ENCODE data around the gene RPS6KC1.

Gene RPS6KC1

GRCh38 chr1:213250041-213250440 is 199.0 kb downstream of the RPS6KC1 start:
- H4K91ac ChIP-seq (ENCODE audit: low read length), result no peak overlapping the region
- no peak overlapping the region for H3K14ac ChIP-seq (ENCODE audit: low read length in 2 of 2)
- no peak overlapping the region for H2BK120ac ChIP-seq (ENCODE audit: low read depth, low read length)
- no peak overlapping the region for H3K9ac ChIP-seq (ENCODE audit: low read length)
- H3K27ac ChIP-seq (ENCODE audit: low read length, poor library complexity, severe bottlenecking), result no peak overlapping the region
- WGBS, result 99% methylated on average over 4 of the region's 6 CpGs
- no peaks in the 10 kb centered on the region for H3K27me3 ChIP-seq (ENCODE audit: control insufficient read depth in 1 of 2, insufficient read depth in 1 of 2, low read length in 2 of 2)
- no peak overlapping the region for H3K18ac ChIP-seq (ENCODE audit: low read depth in 1 of 2, low read length in 2 of 2)
- H2BK15ac ChIP-seq (ENCODE audit: low read depth, poor library complexity, severe bottlenecking), result no peak overlapping the region
- no peaks in the 10 kb centered on the region for H3K4me1 ChIP-seq (ENCODE audit: control insufficient read depth, insufficient read depth, low read depth, low read length)
- no peak overlapping the region for H3K4me3 ChIP-seq (ENCODE audit: insufficient read depth in 1 of 2, low read depth in 1 of 2, low read length in 2 of 2)
- no peak overlapping the region for H3K23ac ChIP-seq (ENCODE audit: low read length in 2 of 2)
- no peaks in the 10 kb centered on the region for H3K9me3 ChIP-seq (ENCODE audit: control insufficient read depth, low read length)
- no peak overlapping the region for H2BK5ac ChIP-seq (ENCODE audit: low read depth, low read length, poor library complexity, severe bottlenecking)
- no peak overlapping the region for H2BK12ac ChIP-seq (ENCODE audit: low read length in 2 of 2)
- H2AFZ ChIP-seq (ENCODE audit: low read depth, low read length), result no peak overlapping the region
- H2AK5ac ChIP-seq (ENCODE audit: low read length, severe bottlenecking), result no peak overlapping the region
- no peaks in the 10 kb centered on the region for H3K79me1 ChIP-seq (replicated peaks; ENCODE audit: low read length, poor library complexity, severe bottlenecking)
- H4K8ac ChIP-seq (ENCODE audit: low read length), result no peak overlapping the region
- H3K4me2 ChIP-seq (ENCODE audit: low read length, poor library complexity, severe bottlenecking), result no peak overlapping the region
- H3K36me3 ChIP-seq (ENCODE audit: control insufficient read depth in 1 of 2, insufficient read depth in 2 of 2, low read depth in 1 of 2, low read length in 2 of 2), result peaks cover 0 to 7% of the 10 kb centered on the region in 2 experiments
- no peak overlapping the region for H3K4ac ChIP-seq (ENCODE audit: low read depth in 1 of 2, low read length in 2 of 2)
- no peak for DNase-seq

GRCh38 chr1:213250446-213250845 is 199.4 kb downstream of the RPS6KC1 start:
- Histone ChIP-seq H3K36me3 (ENCODE audit: control insufficient read depth in 1 of 2, insufficient read depth in 2 of 2, low read depth in 1 of 2, low read length in 2 of 2) (peaks cover 0 to 4% of the 10 kb centered on the region in 2 experiments), H3K9me3 (ENCODE audit: control insufficient read depth, low read length) (no peaks in the 10 kb centered on the region), H2AK5ac (ENCODE audit: low read length, severe bottlenecking) (no peak overlapping the region), H3K23ac (ENCODE audit: low read length in 2 of 2) (no peak overlapping the region), H3K79me1 (replicated peaks; ENCODE audit: low read length, poor library complexity, severe bottlenecking) (no peaks in the 10 kb centered on the region), H3K18ac (ENCODE audit: low read depth in 1 of 2, low read length in 2 of 2) (no peak overlapping the region), H3K14ac (ENCODE audit: low read length in 2 of 2) (no peak overlapping the region), H3K4ac (ENCODE audit: low read depth in 1 of 2, low read length in 2 of 2) (no peak overlapping the region), H3K4me2 (ENCODE audit: low read length, poor library complexity, severe bottlenecking) (no peak overlapping the region), H2AFZ (ENCODE audit: low read depth, low read length) (no peak overlapping the region), H2BK15ac (ENCODE audit: low read depth, poor library complexity, severe bottlenecking) (no peak overlapping the region), H3K27ac (ENCODE audit: low read length, poor library complexity, severe bottlenecking) (no peak overlapping the region), H2BK120ac (ENCODE audit: low read depth, low read length) (no peak overlapping the region), H2BK12ac (ENCODE audit: low read length in 2 of 2) (no peak overlapping the region), H3K4me1 (ENCODE audit: control insufficient read depth, insufficient read depth, low read depth, low read length) (no peaks in the 10 kb centered on the region), H2BK5ac (ENCODE audit: low read depth, low read length, poor library complexity, severe bottlenecking) (no peak overlapping the region), H4K8ac (ENCODE audit: low read length) (no peak overlapping the region), H3K9ac (ENCODE audit: low read length) (no peak overlapping the region), H4K91ac (ENCODE audit: low read length) (no peak overlapping the region), H3K4me3 (ENCODE audit: insufficient read depth in 1 of 2, low read depth in 1 of 2, low read length in 2 of 2) (no peak overlapping the region), H3K27me3 (ENCODE audit: control insufficient read depth in 1 of 2, insufficient read depth in 1 of 2, low read length in 2 of 2) (no peaks in the 10 kb centered on the region)
- DNase-seq, result no peak
- WGBS, result no CpG with 5 or more reads among the region's 3 CpGs

GRCh38 chr1:213251972-213252371 is 200.9 kb downstream of the RPS6KC1 start:
- no CpG with 5 or more reads among the region's 2 CpGs for WGBS
- no peak overlapping the region for H3K4me2 ChIP-seq (ENCODE audit: low read length, poor library complexity, severe bottlenecking)

GRCh38 chr1:213256438-213257087 is 205.5 kb downstream of the RPS6KC1 start:
- no peak overlapping the region for H4K91ac ChIP-seq (ENCODE audit: low read length)
- H3K18ac ChIP-seq (ENCODE audit: low read depth in 1 of 2, low read length in 2 of 2), result no peak overlapping the region
- H3K27me3 ChIP-seq (ENCODE audit: control insufficient read depth in 1 of 2, insufficient read depth in 1 of 2, low read length in 2 of 2), result no peaks in the 10 kb centered on the region
- H2BK15ac ChIP-seq (ENCODE audit: low read depth, poor library complexity, severe bottlenecking), result no peak overlapping the region
- no peak overlapping the region for H2BK5ac ChIP-seq (ENCODE audit: low read depth, low read length, poor library complexity, severe bottlenecking)
- H2BK120ac ChIP-seq (ENCODE audit: low read depth, low read length), result no peak overlapping the region
- H4K8ac ChIP-seq (ENCODE audit: low read length), result no peak overlapping the region
- no peak overlapping the region for H3K27ac ChIP-seq (ENCODE audit: low read length, poor library complexity, severe bottlenecking)
- peaks cover 0 to 22% of the 10 kb centered on the region in 2 experiments for H3K36me3 ChIP-seq (ENCODE audit: control insufficient read depth in 1 of 2, insufficient read depth in 2 of 2, low read depth in 1 of 2, low read length in 2 of 2)
- WGBS, result 99% methylated on average over 3 of the region's 3 CpGs
- no peak overlapping the region for H2AFZ ChIP-seq (ENCODE audit: low read depth, low read length)
- no peak overlapping the region for H3K4me3 ChIP-seq (ENCODE audit: insufficient read depth in 1 of 2, low read depth in 1 of 2, low read length in 2 of 2)
- no peak overlapping the region for H3K23ac ChIP-seq (ENCODE audit: low read length in 2 of 2)
- H3K4me1 ChIP-seq (ENCODE audit: control insufficient read depth, insufficient read depth, low read depth, low read length), result no peaks in the 10 kb centered on the region
- H3K9me3 ChIP-seq (ENCODE audit: control insufficient read depth, low read length), result no peaks in the 10 kb centered on the region
- no peak overlapping the region for H3K4ac ChIP-seq (ENCODE audit: low read depth in 1 of 2, low read length in 2 of 2)
- DNase-seq, result no peak
- no peak overlapping the region for H2AK5ac ChIP-seq (ENCODE audit: low read length, severe bottlenecking)
- H3K9ac ChIP-seq (ENCODE audit: low read length), result no peak overlapping the region
- H3K4me2 ChIP-seq (ENCODE audit: low read length, poor library complexity, severe bottlenecking), result no peak overlapping the region
- H2BK12ac ChIP-seq (ENCODE audit: low read length in 2 of 2), result no peak overlapping the region
- H3K14ac ChIP-seq (ENCODE audit: low read length in 2 of 2), result no peak overlapping the region
- H3K79me1 ChIP-seq (replicated peaks; ENCODE audit: low read length, poor library complexity, severe bottlenecking), result no peaks in the 10 kb centered on the region

More at GRCh38 chr1:213251972-213252371, 200.9 kb downstream of the RPS6KC1 start:
- no peak overlapping the region for H3K23ac ChIP-seq (ENCODE audit: low read length in 2 of 2)
- no peak overlapping the region for H3K27ac ChIP-seq (ENCODE audit: low read length, poor library complexity, severe bottlenecking)
- peaks cover 0 to 15% of the 10 kb centered on the region in 2 experiments for H3K36me3 ChIP-seq (ENCODE audit: control insufficient read depth in 1 of 2, insufficient read depth in 2 of 2, low read depth in 1 of 2, low read length in 2 of 2)
- no peaks in the 10 kb centered on the region for H3K4me1 ChIP-seq (ENCODE audit: control insufficient read depth, insufficient read depth, low read depth, low read length)
- H2AFZ ChIP-seq (ENCODE audit: low read depth, low read length), result no peak overlapping the region
- H3K27me3 ChIP-seq (ENCODE audit: control insufficient read depth in 1 of 2, insufficient read depth in 1 of 2, low read length in 2 of 2), result no peaks in the 10 kb centered on the region
- H4K91ac ChIP-seq (ENCODE audit: low read length), result no peak overlapping the region
- no peak overlapping the region for H4K8ac ChIP-seq (ENCODE audit: low read length)
- no peak overlapping the region for H3K18ac ChIP-seq (ENCODE audit: low read depth in 1 of 2, low read length in 2 of 2)
- no peak overlapping the region for H3K9ac ChIP-seq (ENCODE audit: low read length)
- H3K14ac ChIP-seq (ENCODE audit: low read length in 2 of 2), result no peak overlapping the region
- H3K9me3 ChIP-seq (ENCODE audit: control insufficient read depth, low read length), result no peaks in the 10 kb centered on the region
- no peak overlapping the region for H2BK5ac ChIP-seq (ENCODE audit: low read depth, low read length, poor library complexity, severe bottlenecking)
- H2BK15ac ChIP-seq (ENCODE audit: low read depth, poor library complexity, severe bottlenecking), result no peak overlapping the region
- H2AK5ac ChIP-seq (ENCODE audit: low read length, severe bottlenecking), result no peak overlapping the region
- DNase-seq, result no peak
- H3K4me3 ChIP-seq (ENCODE audit: insufficient read depth in 1 of 2, low read depth in 1 of 2, low read length in 2 of 2), result no peak overlapping the region
- H3K4ac ChIP-seq (ENCODE audit: low read depth in 1 of 2, low read length in 2 of 2), result no peak overlapping the region
- H2BK120ac ChIP-seq (ENCODE audit: low read depth, low read length), result no peak overlapping the region
- H2BK12ac ChIP-seq (ENCODE audit: low read length in 2 of 2), result no peak overlapping the region
- H3K79me1 ChIP-seq (replicated peaks; ENCODE audit: low read length, poor library complexity, severe bottlenecking), result no peaks in the 10 kb centered on the region
